WTC11 (cell line): ENCODE results near the gene PSMC3. TPM values are rescaled to one million over a fixed set of nuclear protein-coding genes. Genes with fewer than 3 reads are reported as not detected.

Experiments used
- ATAC-seq: fragments of 200-7000 bp; cut with Tn5 transposase; 2 replicates; pipeline ENCODE4 v1.10.0; 2021; ENCODE audit warnings: mild to moderate bottlenecking, moderate library complexity
- CTCF ChIA-PET: fragments of 300-600 bp; sonication (Branson Sonifier 250); formaldehyde crosslinking; loops from one replicate; lab custom pipeline; 2021; ENCODE audit warnings: antibody characterized with exemption; lab: Charles Lee
- POLR2A ChIA-PET: fragments of 350-600 bp; sonication (Branson Sonifier 250); formaldehyde crosslinking; loops from one replicate; lab custom pipeline; 2021; ENCODE audit warnings: antibody characterized with exemption; lab: Charles Lee
- DNase-seq: peaks from one replicate; pipeline ENCODE4 v3.0.0; 2021; ENCODE audit warnings: low spot score
- H3K27ac Mint-ChIP-seq: 2 replicates; pipeline ENCODE4 v1.8.0; 2021; ENCODE audit warnings: mixed read lengths
- H3K27me3 Mint-ChIP-seq: 2 replicates; pipeline ENCODE4 v1.8.0; 2021; ENCODE audit warnings: low read depth, mild to moderate bottlenecking, moderate library complexity, mixed read lengths
- H3K36me3 Mint-ChIP-seq: 2 replicates; pipeline ENCODE4 v1.8.0; 2021; ENCODE audit warnings: mixed read lengths
- H3K4me1 Mint-ChIP-seq: 2 replicates; pipeline ENCODE4 v1.8.0; 2022; ENCODE audit warnings: mixed read lengths
- H3K4me3 Mint-ChIP-seq: 2 replicates; pipeline ENCODE4 v1.8.0; 2021; ENCODE audit warnings: mild to moderate bottlenecking, moderate library complexity, mixed read lengths
- H3K9me3 Mint-ChIP-seq: 2 replicates; pipeline ENCODE4 v1.8.0; 2021; ENCODE audit warnings: mixed read lengths
- CBFB ChIP-seq: sonication (generic); formaldehyde crosslinking; IDR thresholded peaks from 2 replicates; pipeline ENCODE4 v1.8.1; 2022; ENCODE audit warnings: mild to moderate bottlenecking, low read depth, missing genetic modification reagents
- CTCF ChIP-seq: fragments of 200-600 bp; IDR thresholded peaks from 2 replicates; pipeline ENCODE4 v1.8.0; 2022; ENCODE audit warnings: antibody characterized with exemption
- E2F1 ChIP-seq: sonication (generic); formaldehyde crosslinking; IDR thresholded peaks from 2 replicates; pipeline ENCODE4 v1.8.0; 2022; ENCODE audit warnings: mild to moderate bottlenecking, missing genetic modification reagents
- ELF4 ChIP-seq: sonication (generic); formaldehyde crosslinking; IDR thresholded peaks from 2 replicates; pipeline ENCODE4 v1.8.1; 2022; ENCODE audit warnings: low read depth, mild to moderate bottlenecking, moderate library complexity, missing genetic modification reagents
- EMX1 ChIP-seq: fragments of 250-450 bp; sonication (Bioruptor Pico); IDR thresholded peaks from 2 replicates; pipeline ENCODE4 v1.8.0; 2021; ENCODE audit warnings: mild to moderate bottlenecking
- ERG ChIP-seq: fragments of 250-450 bp; sonication (Bioruptor Pico); IDR thresholded peaks from 2 replicates; pipeline ENCODE4 v1.8.0; 2021; ENCODE audit warnings: mild to moderate bottlenecking
- FOXJ3 ChIP-seq: sonication (generic); formaldehyde crosslinking; IDR thresholded peaks from 2 replicates; pipeline ENCODE4 v1.9.0; 2021; ENCODE audit warnings: missing genetic modification reagents, mild to moderate bottlenecking, borderline replicate concordance
- GABPB1 ChIP-seq: sonication (generic); formaldehyde crosslinking; IDR thresholded peaks from 2 replicates; pipeline ENCODE4 v1.8.1; 2023; ENCODE audit warnings: mild to moderate bottlenecking, missing genetic modification reagents
- GTF2I ChIP-seq: fragments of 250-450 bp; sonication (Bioruptor Pico); conservative IDR thresholded peaks from 2 replicates; pipeline ENCODE4 v1.4.0; 2021; ENCODE audit warnings: mild to moderate bottlenecking
- HMGA2 ChIP-seq: fragments of 250-450 bp; sonication (Bioruptor Pico); IDR thresholded peaks from 2 replicates; pipeline ENCODE4 v1.4.0; 2021; ENCODE audit warnings: mild to moderate bottlenecking, moderate library complexity
- IRF2 ChIP-seq: sonication (generic); formaldehyde crosslinking; IDR thresholded peaks from 2 replicates; pipeline ENCODE4 v1.8.0; 2022; ENCODE audit warnings: low read depth, missing genetic modification reagents, borderline replicate concordance
- JAZF1 ChIP-seq: fragments of 250-450 bp; sonication (Bioruptor Pico); IDR thresholded peaks from 2 replicates; pipeline ENCODE4 v1.9.0; 2021; ENCODE audit warnings: moderate library complexity, mild to moderate bottlenecking, inconsistent platforms
- KAT7 ChIP-seq: sonication (generic); formaldehyde crosslinking; IDR thresholded peaks from 2 replicates; pipeline ENCODE4 v1.8.1; 2023; ENCODE audit warnings: missing genetic modification reagents, mild to moderate bottlenecking, borderline replicate concordance
- MYBL2 ChIP-seq: sonication (generic); formaldehyde crosslinking; IDR thresholded peaks from 2 replicates; pipeline ENCODE4 v1.8.1; 2023; ENCODE audit warnings: mild to moderate bottlenecking, moderate library complexity, missing genetic modification reagents
- OVOL2 ChIP-seq: fragments of 250-450 bp; sonication (Bioruptor Pico); IDR thresholded peaks from 2 replicates; pipeline ENCODE4 v1.9.0; 2021; ENCODE audit warnings: mild to moderate bottlenecking, borderline replicate concordance
- PREB ChIP-seq: sonication (generic); formaldehyde crosslinking; IDR thresholded peaks from 2 replicates; pipeline ENCODE4 v1.8.1; 2022; ENCODE audit warnings: mild to moderate bottlenecking, missing genetic modification reagents, moderate library complexity, borderline replicate concordance
- RELA ChIP-seq: sonication (generic); formaldehyde crosslinking; IDR thresholded peaks from 2 replicates; pipeline ENCODE4 v1.8.1; 2022; ENCODE audit warnings: missing genetic modification reagents, mild to moderate bottlenecking, borderline replicate concordance
- SMAD3 ChIP-seq: sonication (generic); formaldehyde crosslinking; IDR thresholded peaks from 2 replicates; pipeline ENCODE4 v1.8.0; 2022; ENCODE audit warnings: missing genetic modification reagents, mild to moderate bottlenecking, borderline replicate concordance
- SP1 ChIP-seq: sonication (generic); formaldehyde crosslinking; conservative IDR thresholded peaks from 2 replicates; pipeline ENCODE4 v1.8.1; 2022; ENCODE audit warnings: missing genetic modification reagents
- STAT6 ChIP-seq: sonication (generic); formaldehyde crosslinking; conservative IDR thresholded peaks from 2 replicates; pipeline ENCODE4 v1.8.1; 2023; ENCODE audit warnings: mild to moderate bottlenecking, low read depth, missing genetic modification reagents, moderate library complexity
- TCF7 ChIP-seq: sonication (generic); formaldehyde crosslinking; IDR thresholded peaks from 2 replicates; pipeline ENCODE4 v1.8.0; 2022; ENCODE audit warnings: mild to moderate bottlenecking, low read depth, missing genetic modification reagents, moderate library complexity
- TEAD1 ChIP-seq: sonication (generic); formaldehyde crosslinking; IDR thresholded peaks from 2 replicates; pipeline ENCODE4 v1.8.0; 2022; ENCODE audit warnings: mild to moderate bottlenecking, missing genetic modification reagents
- total RNA-seq: library from RNA; stranded (reverse); gene quantifications from 3 replicates; pipeline ENCODE4 v1.2.3, GENCODE V29; 2021

The PSMC3 gene
- total RNA-seq, 1 experiment from 2014 or later = 162 TPM

- H3K36me3 Mint-ChIP-seq = no peaks in the 10 kb centered on the region
- CTCF ChIA-PET = interaction anchor here (0.7 kb wide), 2 partner anchors 17 to 25 kb away, joined by 3 to 4 read pairs; no protein-coding TSS in a partner anchor
- ATAC-seq = no peak
Measured at GRCh38 chr11:47437746-47438418, 11.6 kb upstream of the PSMC3 start.

GRCh38 chr11:47437218-47437745 is 11.0 kb upstream of the PSMC3 start:
- CTCF ChIA-PET = interaction anchor here (0.6 to 0.7 kb wide), 3 partner anchors 17 to 27 kb away, joined by 3 to 4 read pairs (median 3); no protein-coding TSS in a partner anchor
- Mint-ChIP-seq H3K9me3 (no peaks in the 10 kb centered on the region), H3K27ac (no peak overlapping the region), H3K4me3 (no peak overlapping the region), H3K36me3 (no peaks in the 10 kb centered on the region), H3K27me3 (no peaks in the 10 kb centered on the region), H3K4me1 (no peaks in the 10 kb centered on the region)
- ATAC-seq (no peak), DNase-seq (no peak)
- POLR2A ChIA-PET = no interaction called here
- no peak for TF ChIP-seq KAT7 (CRISPR knock-in tag)
- TF ChIP-seq FOXJ3 (CRISPR knock-in tag) = no peak
- TF ChIP-seq SMAD3 (CRISPR knock-in tag) = no peak
- no peak for TF ChIP-seq HMGA2 (CRISPR knock-in tag)
- TF ChIP-seq CBFB (CRISPR knock-in tag) = no peak
- no peak for TF ChIP-seq PREB (CRISPR knock-in tag)
- no peak for TF ChIP-seq GTF2I (CRISPR knock-in tag)
- no peak for TF ChIP-seq E2F1 (CRISPR knock-in tag)
- no peak for TF ChIP-seq MYBL2 (CRISPR knock-in tag)
- TF ChIP-seq CTCF = no peak
- TF ChIP-seq RELA (CRISPR knock-in tag) = no peak
- no peak for TF ChIP-seq TCF7 (CRISPR knock-in tag)
- TF ChIP-seq STAT6 (CRISPR knock-in tag) = no peak
- no peak for TF ChIP-seq TEAD1 (CRISPR knock-in tag)
- no peak for TF ChIP-seq SP1 (CRISPR knock-in tag)
- TF ChIP-seq ERG = no peak

More at GRCh38 chr11:47437746-47438418, 11.6 kb upstream of the PSMC3 start:
- TF ChIP-seq STAT6 (CRISPR knock-in tag) = no peak
- TF ChIP-seq ELF4 (CRISPR knock-in tag) = no peak
- TF ChIP-seq EMX1 (CRISPR knock-in tag) = no peak
- no peak for TF ChIP-seq IRF2 (CRISPR knock-in tag)
- no peak for TF ChIP-seq OVOL2 (CRISPR knock-in tag)
- TF ChIP-seq GABPB1 (CRISPR knock-in tag) = 0 out of 2 replicates have a peak, but pooled peaks have one; percentile 17
- no peak for TF ChIP-seq JAZF1 (CRISPR knock-in tag)
- Mint-ChIP-seq H3K27me3 (no peaks in the 10 kb centered on the region), H3K27ac (no peak overlapping the region), H3K9me3 (no peaks in the 10 kb centered on the region), H3K4me3 (no peak overlapping the region), H3K4me1 (no peaks in the 10 kb centered on the region)
- DNase-seq = no peak
- POLR2A ChIA-PET = no interaction called here
